ENCODE measurements around the gene PTPMT1. TPM values are rescaled to one million over a fixed set of nuclear protein-coding genes. Genes with fewer than 3 reads are reported as not detected.

The PTPMT1 gene
- total RNA-seq, 4 donors from 2014 or later, result 67.7 to 92.3 (median 78.7) TPM

GRCh38 chr11:47531666-47532065 lies 33.7 kb upstream of the PTPMT1 start:
- H3K4me1 ChIP-seq, result peaks cover 5 to 64% (median 23%) of the 10 kb centered on the region in 3 donors
- WGBS, 2 donors, result 70 to 72% methylated on average over 3 of the region's 3 CpGs
- TF ChIP-seq, protein P1, sequence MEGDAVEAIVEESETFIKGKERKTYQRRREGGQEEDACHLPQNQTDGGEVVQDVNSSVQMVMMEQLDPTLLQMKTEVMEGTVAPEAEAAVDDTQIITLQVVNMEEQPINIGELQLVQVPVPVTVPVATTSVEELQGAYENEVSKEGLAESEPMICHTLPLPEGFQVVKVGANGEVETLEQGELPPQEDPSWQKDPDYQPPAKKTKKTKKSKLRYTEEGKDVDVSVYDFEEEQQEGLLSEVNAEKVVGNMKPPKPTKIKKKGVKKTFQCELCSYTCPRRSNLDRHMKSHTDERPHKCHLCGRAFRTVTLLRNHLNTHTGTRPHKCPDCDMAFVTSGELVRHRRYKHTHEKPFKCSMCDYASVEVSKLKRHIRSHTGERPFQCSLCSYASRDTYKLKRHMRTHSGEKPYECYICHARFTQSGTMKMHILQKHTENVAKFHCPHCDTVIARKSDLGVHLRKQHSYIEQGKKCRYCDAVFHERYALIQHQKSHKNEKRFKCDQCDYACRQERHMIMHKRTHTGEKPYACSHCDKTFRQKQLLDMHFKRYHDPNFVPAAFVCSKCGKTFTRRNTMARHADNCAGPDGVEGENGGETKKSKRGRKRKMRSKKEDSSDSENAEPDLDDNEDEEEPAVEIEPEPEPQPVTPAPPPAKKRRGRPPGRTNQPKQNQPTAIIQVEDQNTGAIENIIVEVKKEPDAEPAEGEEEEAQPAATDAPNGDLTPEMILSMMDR (IDR thresholded peaks at IDR 0.05), result no peak
- TF ChIP-seq POLR2A (IDR thresholded peaks at IDR 0.05), result no peak
- no peak for DNase-seq
- H3K27ac ChIP-seq, result peak overlapping the region in 2 of 4 donors; percentile 2 to 31
- no peak overlapping the region for H3K4me3 ChIP-seq
- H3K9me3 ChIP-seq, result no peaks in the 10 kb centered on the region
- H3K36me3 ChIP-seq, result peaks cover 0 to 33% (median 0%) of the 10 kb centered on the region in 3 donors
- intact Hi-C loops (cut with DNase I), result no loop called here
- H3K27me3 ChIP-seq, result no peaks in the 10 kb centered on the region

DNA sequence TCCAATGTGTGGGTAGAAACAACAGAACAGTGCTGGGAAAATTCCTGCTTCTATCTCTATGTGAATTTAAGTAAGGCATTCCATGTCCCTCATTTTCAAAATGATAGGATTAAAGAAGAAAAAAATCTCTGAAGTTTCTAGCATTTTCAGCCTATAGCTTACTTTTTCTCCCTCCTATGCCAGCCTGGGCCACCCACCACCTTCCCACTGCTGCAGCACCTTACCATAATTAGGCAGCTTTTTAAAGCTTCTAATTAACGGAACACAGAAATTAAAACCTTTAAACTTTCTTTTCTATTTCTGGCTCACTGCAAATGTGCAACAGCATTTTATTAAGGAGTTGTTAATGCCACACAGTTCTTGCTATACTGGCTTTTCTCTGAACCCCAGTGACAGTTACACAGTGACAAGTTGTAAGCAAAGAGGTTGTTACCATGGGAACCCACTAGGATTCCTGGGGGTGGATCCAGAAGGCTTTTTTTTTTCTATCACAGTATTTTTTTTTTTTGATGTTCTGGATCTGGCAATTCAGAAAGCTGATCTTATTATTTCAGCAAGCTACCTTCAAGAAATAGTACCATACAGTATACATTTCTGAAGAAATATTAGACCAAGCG lies 32.7 kb upstream of the PTPMT1 start:
- peak overlapping the region in 3 of 4 donors; percentile 31 to 53 (median 50) for H3K27ac ChIP-seq
- H3K9me3 ChIP-seq, result no peaks in the 10 kb centered on the region
- no peaks in the 10 kb centered on the region for H3K27me3 ChIP-seq
- TF ChIP-seq POLR2A (IDR thresholded peaks at IDR 0.05), result no peak
- TF ChIP-seq, protein P1 (IDR thresholded peaks at IDR 0.05), result no peak
- peaks cover 0 to 32% (median 0%) of the 10 kb centered on the region in 3 donors for H3K36me3 ChIP-seq
- DNase-seq, result no peak
- intact Hi-C loops (cut with DNase I), result no loop called here
- H3K4me1 ChIP-seq, result peaks cover 5 to 69% (median 29%) of the 10 kb centered on the region in 3 donors
- 68 to 81% methylated on average over 2 of the region's 2 CpGs for WGBS, 2 donors
- H3K4me3 ChIP-seq, result no peak overlapping the region

DNA sequence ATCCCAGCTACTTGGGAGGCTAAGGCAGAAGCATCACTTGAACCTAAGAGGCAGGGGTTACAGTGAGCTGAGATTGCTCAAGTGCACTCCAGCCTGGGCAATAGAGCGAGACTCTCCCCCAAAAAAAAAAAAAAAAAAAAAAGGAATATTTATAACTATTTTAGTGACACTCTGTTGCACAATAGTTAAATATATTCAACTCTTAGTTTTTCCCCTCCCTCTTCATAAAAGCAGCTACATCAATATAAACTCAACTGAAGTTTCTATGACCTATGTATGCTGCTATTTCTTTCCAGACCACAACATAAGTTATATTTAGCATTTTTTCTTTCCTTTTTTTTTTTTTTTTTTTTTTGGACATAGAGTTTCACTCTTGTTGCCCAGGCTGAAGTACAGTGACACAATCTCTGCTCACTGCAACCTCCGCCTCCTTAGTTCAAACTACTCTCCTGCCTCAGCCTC lies 31.7 kb upstream of the PTPMT1 start:
- 70 to 76% methylated on average over 2 of the region's 2 CpGs for WGBS, 2 donors
- Histone ChIP-seq H3K9me3 (no peaks in the 10 kb centered on the region), H3K27me3 (no peaks in the 10 kb centered on the region), H3K4me3 (no peak overlapping the region), H3K27ac (peak overlapping the region in 2 of 4 donors; percentile 49 to 53), H3K36me3 (peaks cover 0 to 22% (median 0%) of the 10 kb centered on the region in 3 donors), H3K4me1 (peaks cover 13 to 72% (median 34%) of the 10 kb centered on the region in 3 donors)
- intact Hi-C loops (cut with DNase I), result no loop called here
- no peak for DNase-seq
- TF ChIP-seq, protein P1 (IDR thresholded peaks at IDR 0.05), result no peak
- TF ChIP-seq POLR2A (IDR thresholded peaks at IDR 0.05), result no peak

GRCh38 chr11:47534704-47535251 lies 30.6 kb upstream of the PTPMT1 start:
- Histone ChIP-seq H3K27me3 (no peaks in the 10 kb centered on the region), H3K4me3 (no peak overlapping the region), H3K4me1 (peaks cover 15 to 83% (median 45%) of the 10 kb centered on the region in 3 donors), H3K36me3 (peaks cover 0 to 14% (median 0%) of the 10 kb centered on the region in 3 donors), H3K27ac (no peak overlapping the region), H3K9me3 (no peaks in the 10 kb centered on the region)
- intact Hi-C loops (cut with DNase I), result no loop called here
- WGBS, 2 donors, result 85 to 86% methylated on average over 4 of the region's 4 CpGs
- DNase-seq, result no peak
- no peak for TF ChIP-seq POLR2A (IDR thresholded peaks at IDR 0.05)
- TF ChIP-seq, protein P1 (IDR thresholded peaks at IDR 0.05), result no peak

GRCh38 chr11:47536915-47537314 lies 28.5 kb upstream of the PTPMT1 start:
- H3K9me3 ChIP-seq, result no peaks in the 10 kb centered on the region
- no peak overlapping the region for H3K27ac ChIP-seq
- no peak overlapping the region for H3K4me3 ChIP-seq
- DNase-seq, result no peak
- peaks cover 0 to 14% (median 0%) of the 10 kb centered on the region in 3 donors for H3K36me3 ChIP-seq
- peaks cover 20 to 88% (median 50%) of the 10 kb centered on the region in 3 donors for H3K4me1 ChIP-seq
- TF ChIP-seq, protein P1 (IDR thresholded peaks at IDR 0.05), result no peak
- TF ChIP-seq POLR2A (IDR thresholded peaks at IDR 0.05), result no peak
- WGBS, 2 donors, result 61 to 83% methylated on average over 3 of the region's 3 CpGs
- intact Hi-C loops (cut with DNase I), result no loop called here
- H3K27me3 ChIP-seq, result no peaks in the 10 kb centered on the region
